Neural cell (in vitro differentiated cells): ENCODE measurements around the gene MYO9B. TPM values are rescaled to one million over a fixed set of nuclear protein-coding genes. Genes with fewer than 3 reads are reported as not detected.

Experiments
- H2AFZ ChIP-seq: fragments of 200-600, 300-800 bp; sonication (generic), shearing (Covaris generic); 2 replicates; pipeline ENCODE4 v1.6.0; 2014; ENCODE audit warnings: low read depth, mild to moderate bottlenecking, antibody characterized with exemption, low read length, moderate library complexity
- H3F3A ChIP-seq: fragments of 200-600 bp; shearing (Covaris generic); 2 replicates; pipeline ENCODE4 v1.6.1; 2016; ENCODE audit warnings: mild to moderate bottlenecking, moderate library complexity, mixed read lengths, antibody characterized with exemption, low read length; ENCODE audit not compliant: insufficient read depth, poor library complexity, severe bottlenecking
- H3K27ac ChIP-seq: fragments of 200-600, 300-800 bp; sonication (generic), shearing (Covaris generic); 2 replicates; pipeline ENCODE4 v1.5.1; 2014; ENCODE audit warnings: mild to moderate bottlenecking, low read length, moderate library complexity
- H3K27me3 ChIP-seq: fragments of 300-800, 200-600 bp; sonication (generic), shearing (Covaris generic); 2 replicates; pipeline ENCODE4 v1.6.0; 2014; ENCODE audit warnings: mild to moderate bottlenecking, low read depth, low read length, moderate library complexity; ENCODE audit not compliant: insufficient read depth
- H3K36me3 ChIP-seq: fragments of 300-800, 200-600 bp; sonication (generic), shearing (Covaris generic); 2 replicates; pipeline ENCODE4 v1.5.1; 2014; ENCODE audit warnings: mild to moderate bottlenecking, antibody characterized with exemption, low read length, moderate library complexity; ENCODE audit not compliant: insufficient read depth
- H3K4me2 ChIP-seq: fragments of 300-800, 200-600 bp; sonication (generic), shearing (Covaris generic); 2 replicates; pipeline ENCODE4 v1.6.0; 2014; ENCODE audit warnings: mild to moderate bottlenecking, low read length
- H3K4me3 ChIP-seq: fragments of 300-800, 200-600 bp; sonication (generic), shearing (Covaris generic); 2 replicates; pipeline ENCODE4 v1.5.1; 2014; ENCODE audit warnings: mild to moderate bottlenecking, low read length, moderate library complexity
- H3K79me2 ChIP-seq: fragments of 200-600 bp; shearing (Covaris generic); replicated peaks from 2 replicates; pipeline ENCODE4 v1.6.0; 2014; ENCODE audit warnings: mild to moderate bottlenecking, low read length, moderate library complexity; ENCODE audit not compliant: insufficient read depth
- H3K9ac ChIP-seq: fragments of 300-800, 200-600 bp; sonication (generic), shearing (Covaris generic); 2 replicates; pipeline ENCODE4 v1.6.1; 2016; ENCODE audit warnings: mild to moderate bottlenecking, low read length, mixed read lengths
- H3K9me2 ChIP-seq: fragments of 200-600 bp; shearing (Covaris generic); 2 replicates; pipeline ENCODE4 v1.6.1; 2016; ENCODE audit warnings: mild to moderate bottlenecking, low read length, mixed read lengths; ENCODE audit not compliant: insufficient read depth
- H3K9me3 ChIP-seq: fragments of 200-600, 300-800 bp; sonication (generic), shearing (Covaris generic); 2 replicates; pipeline ENCODE4 v1.6.1; 2016; ENCODE audit warnings: mild to moderate bottlenecking, mixed run types, low read length, moderate library complexity, mixed read lengths
- H4K20me1 ChIP-seq: fragments of 200-600 bp; shearing (Covaris generic); 2 replicates; pipeline ENCODE4 v1.6.1; 2016; ENCODE audit warnings: mild to moderate bottlenecking, mixed run types; ENCODE audit not compliant: insufficient read depth
- EP300 ChIP-seq: fragments of 450-650 bp; conservative IDR thresholded peaks from 2 replicates; pipeline ENCODE4 v1.6.1; 2014; ENCODE audit warnings: antibody characterized with exemption, mild to moderate bottlenecking, moderate library complexity; ENCODE audit not compliant: poor library complexity, severe bottlenecking
- EZH2 ChIP-seq: fragments of 200-600, 300-800 bp; shearing (Covaris generic), sonication (generic); IDR thresholded peaks from 2 replicates; pipeline ENCODE4 v1.6.1; 2014; ENCODE audit warnings: antibody characterized with exemption, low read length, borderline replicate concordance, mild to moderate bottlenecking; ENCODE audit not compliant: insufficient read depth, poor library complexity, severe bottlenecking
- MXI1 ChIP-seq: fragments of 450-650 bp; conservative IDR thresholded peaks from 2 replicates; pipeline ENCODE4 v1.6.1; 2014; ENCODE audit warnings: antibody characterized with exemption, mild to moderate bottlenecking; ENCODE audit not compliant: poor library complexity, severe bottlenecking
- POLR2AphosphoS5 ChIP-seq: IDR thresholded peaks from 2 replicates; pipeline ENCODE4 v1.6.1; 2012
- RAD21 ChIP-seq: fragments of 450-650 bp; conservative IDR thresholded peaks from 2 replicates; pipeline ENCODE4 v1.6.1; 2014; ENCODE audit warnings: antibody characterized with exemption, mild to moderate bottlenecking, moderate library complexity
- SMC3 ChIP-seq: fragments of 450-650 bp; conservative IDR thresholded peaks from 2 replicates; pipeline ENCODE4 v1.6.1; 2014; ENCODE audit warnings: antibody characterized with exemption, mild to moderate bottlenecking, moderate library complexity; ENCODE audit not compliant: poor library complexity
- TAF1 ChIP-seq: IDR thresholded peaks from 2 replicates; pipeline ENCODE4 v1.6.1; 2012; ENCODE audit warnings: low read depth
- polyA plus RNA-seq: library from polyadenylated mRNA; depleted of rRNA; stranded (reverse); fragments of >200 nt; gene quantifications from 2 replicates; pipeline ENCODE4 v1.2.3, GENCODE V29; 2014
- TF ChIP-seq, protein P1 (sequence below): IDR thresholded peaks from 2 replicates; pipeline ENCODE4 v1.6.1; 2012; ENCODE audit warnings: borderline replicate concordance
- TF ChIP-seq, protein P2 (sequence below): fragments of 450-650 bp; IDR thresholded peaks from 2 replicates; pipeline ENCODE4 v1.5.1; 2014; ENCODE audit warnings: antibody characterized with exemption, mild to moderate bottlenecking, moderate library complexity; ENCODE audit not compliant: poor library complexity, severe bottlenecking

MYO9B gene
- polyA plus RNA-seq, 1 donor from 2014 or later, result 27.2 TPM

DNA sequence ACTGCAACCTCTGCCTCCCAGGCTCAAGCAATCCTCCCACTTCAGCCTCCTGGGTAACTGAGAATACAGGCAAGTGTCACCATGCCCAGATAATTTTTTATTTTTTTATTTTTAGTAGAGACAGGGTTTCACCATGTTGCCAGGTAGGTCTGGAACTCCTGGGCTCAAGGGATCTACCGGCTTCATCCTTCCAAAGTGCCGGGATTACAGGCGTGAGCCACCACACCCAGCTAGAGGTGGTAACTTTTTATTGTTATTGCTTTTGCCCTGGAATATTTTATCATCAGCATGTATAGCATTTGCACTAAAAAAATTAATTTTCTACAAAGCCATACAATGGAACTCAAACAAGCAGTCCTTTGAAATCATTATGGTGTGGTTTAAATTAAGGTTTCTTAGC is 14.4 kb upstream of the MYO9B start:
- no peaks in the 10 kb centered on the region for H3K9me2 ChIP-seq
- no peak overlapping the region for H3K4me2 ChIP-seq
- H3K27me3 ChIP-seq, result no peaks in the 10 kb centered on the region
- H2AFZ ChIP-seq, result no peak overlapping the region
- H3K36me3 ChIP-seq, result no peaks in the 10 kb centered on the region
- no peaks in the 10 kb centered on the region for H3K79me2 ChIP-seq
- H4K20me1 ChIP-seq, result no peaks in the 10 kb centered on the region
- TF ChIP-seq MXI1 (no peak), POLR2AphosphoS5 (no peak), EZH2 (no peak), EP300 (no peak), SMC3 (no peak), RAD21 (no peak), TAF1 (no peak)
- TF ChIP-seq, protein P1, sequence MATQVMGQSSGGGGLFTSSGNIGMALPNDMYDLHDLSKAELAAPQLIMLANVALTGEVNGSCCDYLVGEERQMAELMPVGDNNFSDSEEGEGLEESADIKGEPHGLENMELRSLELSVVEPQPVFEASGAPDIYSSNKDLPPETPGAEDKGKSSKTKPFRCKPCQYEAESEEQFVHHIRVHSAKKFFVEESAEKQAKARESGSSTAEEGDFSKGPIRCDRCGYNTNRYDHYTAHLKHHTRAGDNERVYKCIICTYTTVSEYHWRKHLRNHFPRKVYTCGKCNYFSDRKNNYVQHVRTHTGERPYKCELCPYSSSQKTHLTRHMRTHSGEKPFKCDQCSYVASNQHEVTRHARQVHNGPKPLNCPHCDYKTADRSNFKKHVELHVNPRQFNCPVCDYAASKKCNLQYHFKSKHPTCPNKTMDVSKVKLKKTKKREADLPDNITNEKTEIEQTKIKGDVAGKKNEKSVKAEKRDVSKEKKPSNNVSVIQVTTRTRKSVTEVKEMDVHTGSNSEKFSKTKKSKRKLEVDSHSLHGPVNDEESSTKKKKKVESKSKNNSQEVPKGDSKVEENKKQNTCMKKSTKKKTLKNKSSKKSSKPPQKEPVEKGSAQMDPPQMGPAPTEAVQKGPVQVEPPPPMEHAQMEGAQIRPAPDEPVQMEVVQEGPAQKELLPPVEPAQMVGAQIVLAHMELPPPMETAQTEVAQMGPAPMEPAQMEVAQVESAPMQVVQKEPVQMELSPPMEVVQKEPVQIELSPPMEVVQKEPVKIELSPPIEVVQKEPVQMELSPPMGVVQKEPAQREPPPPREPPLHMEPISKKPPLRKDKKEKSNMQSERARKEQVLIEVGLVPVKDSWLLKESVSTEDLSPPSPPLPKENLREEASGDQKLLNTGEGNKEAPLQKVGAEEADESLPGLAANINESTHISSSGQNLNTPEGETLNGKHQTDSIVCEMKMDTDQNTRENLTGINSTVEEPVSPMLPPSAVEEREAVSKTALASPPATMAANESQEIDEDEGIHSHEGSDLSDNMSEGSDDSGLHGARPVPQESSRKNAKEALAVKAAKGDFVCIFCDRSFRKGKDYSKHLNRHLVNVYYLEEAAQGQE, result no peak
- TF ChIP-seq, protein P2, sequence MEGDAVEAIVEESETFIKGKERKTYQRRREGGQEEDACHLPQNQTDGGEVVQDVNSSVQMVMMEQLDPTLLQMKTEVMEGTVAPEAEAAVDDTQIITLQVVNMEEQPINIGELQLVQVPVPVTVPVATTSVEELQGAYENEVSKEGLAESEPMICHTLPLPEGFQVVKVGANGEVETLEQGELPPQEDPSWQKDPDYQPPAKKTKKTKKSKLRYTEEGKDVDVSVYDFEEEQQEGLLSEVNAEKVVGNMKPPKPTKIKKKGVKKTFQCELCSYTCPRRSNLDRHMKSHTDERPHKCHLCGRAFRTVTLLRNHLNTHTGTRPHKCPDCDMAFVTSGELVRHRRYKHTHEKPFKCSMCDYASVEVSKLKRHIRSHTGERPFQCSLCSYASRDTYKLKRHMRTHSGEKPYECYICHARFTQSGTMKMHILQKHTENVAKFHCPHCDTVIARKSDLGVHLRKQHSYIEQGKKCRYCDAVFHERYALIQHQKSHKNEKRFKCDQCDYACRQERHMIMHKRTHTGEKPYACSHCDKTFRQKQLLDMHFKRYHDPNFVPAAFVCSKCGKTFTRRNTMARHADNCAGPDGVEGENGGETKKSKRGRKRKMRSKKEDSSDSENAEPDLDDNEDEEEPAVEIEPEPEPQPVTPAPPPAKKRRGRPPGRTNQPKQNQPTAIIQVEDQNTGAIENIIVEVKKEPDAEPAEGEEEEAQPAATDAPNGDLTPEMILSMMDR, result no peak
- H3K4me3 ChIP-seq, result no peak overlapping the region
- no peaks in the 10 kb centered on the region for H3F3A ChIP-seq
- H3K9me3 ChIP-seq, result peaks cover 5% of the 10 kb centered on the region
- H3K27ac ChIP-seq, result no peak overlapping the region
- H3K9ac ChIP-seq, result no peak overlapping the region

DNA sequence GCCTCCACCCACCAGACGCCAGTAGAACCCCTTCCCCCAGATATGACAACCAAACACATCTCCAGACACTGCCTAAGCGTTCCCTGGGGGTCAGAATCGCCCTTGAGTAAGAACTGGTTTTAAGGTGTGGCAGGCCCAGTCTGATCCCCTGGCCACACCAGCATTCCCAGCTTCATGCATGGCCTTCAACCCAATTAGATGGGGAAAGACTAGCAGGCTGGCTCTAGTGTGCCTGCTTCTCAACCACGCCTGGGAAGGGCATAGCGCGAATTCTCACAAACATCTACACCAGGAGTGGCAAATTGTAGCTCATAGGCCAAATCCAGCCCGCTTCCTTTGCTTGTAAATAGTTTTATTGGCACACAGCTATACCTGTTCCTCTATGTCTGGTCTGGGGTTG is 13.9 kb upstream of the MYO9B start:
- Histone ChIP-seq H3K9ac (no peak overlapping the region), H3K4me2 (no peak overlapping the region), H3K79me2 (no peaks in the 10 kb centered on the region), H4K20me1 (no peaks in the 10 kb centered on the region), H3K27ac (no peak overlapping the region), H3K9me3 (peaks cover 5% of the 10 kb centered on the region), H2AFZ (no peak overlapping the region), H3K4me3 (no peak overlapping the region), H3K27me3 (no peaks in the 10 kb centered on the region), H3F3A (no peaks in the 10 kb centered on the region), H3K36me3 (no peaks in the 10 kb centered on the region), H3K9me2 (no peaks in the 10 kb centered on the region)
- no peak for TF ChIP-seq RAD21

DNA sequence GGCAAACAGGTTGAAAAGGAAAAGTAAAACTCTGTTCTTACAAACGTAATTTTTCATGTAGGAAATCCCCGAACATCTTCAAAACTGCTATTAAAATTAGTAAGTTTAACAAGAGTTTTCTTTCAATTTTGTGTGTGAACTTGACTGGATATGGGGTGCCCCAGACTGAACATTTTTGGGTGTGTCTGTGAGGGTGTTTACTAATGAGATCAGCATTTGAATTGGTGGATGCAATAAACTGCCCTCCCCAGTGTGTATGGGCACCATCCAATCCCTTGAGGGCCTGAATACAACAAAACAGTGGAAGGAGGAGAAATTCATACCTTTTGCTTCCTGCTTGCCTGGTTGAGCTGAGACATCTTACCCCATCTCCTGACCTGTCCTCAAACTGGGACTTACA is 12.1 kb upstream of the MYO9B start:
- no peak overlapping the region for H3K9ac ChIP-seq
- no peak overlapping the region for H3K27ac ChIP-seq

More for the DNA sequence above, 12.1 kb upstream of the MYO9B start:
- no peaks in the 10 kb centered on the region for H3F3A ChIP-seq
- H3K4me2 ChIP-seq, result no peak overlapping the region
- no peak for TF ChIP-seq EP300
- no peaks in the 10 kb centered on the region for H3K36me3 ChIP-seq
- no peaks in the 10 kb centered on the region for H3K9me2 ChIP-seq
- no peaks in the 10 kb centered on the region for H3K79me2 ChIP-seq
- H3K4me3 ChIP-seq, result no peak overlapping the region
- H3K9me3 ChIP-seq, result peaks cover 5% of the 10 kb centered on the region
- H3K27me3 ChIP-seq, result no peaks in the 10 kb centered on the region
- no peaks in the 10 kb centered on the region for H4K20me1 ChIP-seq
- no peak overlapping the region for H2AFZ ChIP-seq
